Cardiac muscle cell (in vitro differentiated cells and primary cell): ENCODE measurements around the gene MUC20. TPM values are rescaled to one million over a fixed set of nuclear protein-coding genes. Genes with fewer than 3 reads are reported as not detected.
"Not testable (repeated sequence)": the region's sequence is repeated elsewhere in the genome, so short reads cannot be mapped to it uniquely, and the experiment has no call there.

Source experiments
- DNase-seq, 2 donors: peaks; one replicate each; pipeline versions ENCODE4 v3.0.0 to v3.0.0-alpha.2; 2010 to 2017; ENCODE audit warnings: low read depth in 1 of 2, low spot score in 1 of 2
- H3K27ac ChIP-seq: fragments of 200-600 bp; sonication (generic); 2 replicates; pipeline ENCODE4 v1.5.1; 2016
- H3K27me3 ChIP-seq: fragments of 200-600 bp; sonication (generic); 2 replicates; pipeline ENCODE4 v1.6.0; 2016; ENCODE audit warnings: control low read depth
- H3K36me3 ChIP-seq: fragments of 200-600 bp; sonication (generic); 2 replicates; pipeline ENCODE4 v1.5.1; 2016; ENCODE audit warnings: control low read depth
- H3K4me1 ChIP-seq: fragments of 200-600 bp; sonication (generic); 2 replicates; pipeline ENCODE4 v1.8.1; 2017; ENCODE audit warnings: low read depth, mild to moderate bottlenecking, mixed run types
- H3K4me3 ChIP-seq: fragments of 200-600 bp; sonication (generic); 2 replicates; pipeline ENCODE4 v1.5.1; 2016; ENCODE audit warnings: mild to moderate bottlenecking
- H3K9me3 ChIP-seq: fragments of 200-600 bp; sonication (generic); 2 replicates; pipeline ENCODE4 v1.5.1; 2017; ENCODE audit warnings: low read depth, mild to moderate bottlenecking, control low read depth
- polyA plus RNA-seq: library from polyadenylated mRNA; unstranded; fragments of >200 nt; fragmentation: Nextera tagmentation; extraction: Ambion mirVana; gene quantifications from 2 replicates; pipeline ENCODE4 v1.2.1, GENCODE V29; 2016
- total RNA-seq: library from RNA; depleted of rRNA; stranded (reverse); fragments of >200 nt; gene quantifications from 2 replicates; pipeline ENCODE4 v1.2.3, GENCODE V29; 2016

The MUC20 gene
- total RNA-seq (5.5 and 8.7 TPM in 2 replicates), polyA plus RNA-seq (5.5 and 7.8 TPM in 2 replicates)

DNA sequence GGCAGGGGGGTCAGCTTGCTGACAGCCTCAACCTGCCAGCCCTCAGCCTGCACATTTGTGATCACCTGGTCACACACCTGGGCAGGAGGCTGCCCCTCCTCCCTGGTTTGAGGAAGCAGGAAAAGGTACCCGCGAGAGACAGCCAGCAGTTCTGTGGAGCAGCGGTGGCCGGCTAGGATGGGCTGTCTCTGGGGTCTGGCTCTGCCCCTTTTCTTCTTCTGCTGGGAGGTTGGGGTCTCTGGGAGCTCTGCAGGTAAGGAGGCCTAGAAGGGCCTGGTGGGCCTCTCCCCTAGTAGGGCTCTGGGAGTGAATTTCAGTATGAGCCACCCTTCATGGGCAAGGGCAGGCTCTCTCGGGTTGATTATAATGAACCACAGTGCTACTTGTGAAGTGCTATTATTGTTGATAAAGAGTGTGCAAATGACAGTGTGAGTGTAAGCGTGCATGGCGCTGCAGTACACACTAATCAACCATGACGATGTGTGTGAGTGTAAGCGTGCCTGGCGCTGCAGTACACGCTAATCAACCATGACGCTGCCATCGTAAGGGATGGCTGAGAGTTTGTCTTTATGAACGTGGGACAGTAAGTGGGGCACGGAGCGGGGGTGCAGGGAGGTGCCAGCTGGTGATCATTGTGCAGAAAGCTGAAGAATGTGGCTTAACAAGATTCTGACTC, at the start of gene MUC20:
Gene MUC20, plus strand, starts transcription at position 148 of the 676 bp plus-strand sequence. Its CDS starts 30 bp downstream, at position 178.
- H3K4me1 ChIP-seq, H3K4me3 ChIP-seq, H3K27ac ChIP-seq, H3K9me3 ChIP-seq, H3K36me3 ChIP-seq, H3K27me3 ChIP-seq, DNase-seq: not testable (repeated sequence)

- not testable (repeated sequence) for H3K9me3 ChIP-seq, DNase-seq, H3K4me1 ChIP-seq, H3K4me3 ChIP-seq, H3K36me3 ChIP-seq, H3K27ac ChIP-seq, H3K27me3 ChIP-seq
Measured at GRCh38 chr3:195671283-195671682, 49.5 kb upstream of the MUC20 start.

- not testable (repeated sequence) for H3K9me3 ChIP-seq, H3K4me3 ChIP-seq, H3K4me1 ChIP-seq, H3K27me3 ChIP-seq, H3K36me3 ChIP-seq, H3K27ac ChIP-seq, DNase-seq
Measured at GRCh38 chr3:195673711-195674110, 47.1 kb upstream of the MUC20 start.

- not testable (repeated sequence) for H3K4me1 ChIP-seq, H3K4me3 ChIP-seq, H3K36me3 ChIP-seq, H3K27ac ChIP-seq, DNase-seq, H3K9me3 ChIP-seq, H3K27me3 ChIP-seq
Measured at GRCh38 chr3:195678391-195679015, 42.3 kb upstream of the MUC20 start.

GRCh38 chr3:195680690-195681089, 40.1 kb upstream of the MUC20 start:
- H3K27me3 ChIP-seq, H3K36me3 ChIP-seq, DNase-seq, H3K27ac ChIP-seq, H3K4me3 ChIP-seq, H3K9me3 ChIP-seq, H3K4me1 ChIP-seq: not testable (repeated sequence)

GRCh38 chr3:195681458-195682103, 39.2 kb upstream of the MUC20 start:
- not testable (repeated sequence) for H3K9me3 ChIP-seq, H3K27ac ChIP-seq, H3K4me1 ChIP-seq, DNase-seq, H3K27me3 ChIP-seq, H3K4me3 ChIP-seq, H3K36me3 ChIP-seq

- H3K4me1 ChIP-seq, H3K27ac ChIP-seq, H3K4me3 ChIP-seq, H3K36me3 ChIP-seq, H3K27me3 ChIP-seq, H3K9me3 ChIP-seq, DNase-seq: not testable (repeated sequence)
Measured at GRCh38 chr3:195682104-195682742, 38.6 kb upstream of the MUC20 start.

GRCh38 chr3:195683722-195684526, 36.9 kb upstream of the MUC20 start:
- not testable (repeated sequence) for H3K27me3 ChIP-seq, H3K36me3 ChIP-seq

GRCh38 chr3:195684527-195685257, 36.1 kb upstream of the MUC20 start:
- not testable (repeated sequence) for H3K9me3 ChIP-seq, H3K4me3 ChIP-seq, H3K27me3 ChIP-seq, H3K4me1 ChIP-seq, H3K27ac ChIP-seq, DNase-seq, H3K36me3 ChIP-seq

More at GRCh38 chr3:195683722-195684526, 36.9 kb upstream of the MUC20 start:
- not testable (repeated sequence) for H3K9me3 ChIP-seq, DNase-seq, H3K4me1 ChIP-seq, H3K4me3 ChIP-seq, H3K27ac ChIP-seq

DNA sequence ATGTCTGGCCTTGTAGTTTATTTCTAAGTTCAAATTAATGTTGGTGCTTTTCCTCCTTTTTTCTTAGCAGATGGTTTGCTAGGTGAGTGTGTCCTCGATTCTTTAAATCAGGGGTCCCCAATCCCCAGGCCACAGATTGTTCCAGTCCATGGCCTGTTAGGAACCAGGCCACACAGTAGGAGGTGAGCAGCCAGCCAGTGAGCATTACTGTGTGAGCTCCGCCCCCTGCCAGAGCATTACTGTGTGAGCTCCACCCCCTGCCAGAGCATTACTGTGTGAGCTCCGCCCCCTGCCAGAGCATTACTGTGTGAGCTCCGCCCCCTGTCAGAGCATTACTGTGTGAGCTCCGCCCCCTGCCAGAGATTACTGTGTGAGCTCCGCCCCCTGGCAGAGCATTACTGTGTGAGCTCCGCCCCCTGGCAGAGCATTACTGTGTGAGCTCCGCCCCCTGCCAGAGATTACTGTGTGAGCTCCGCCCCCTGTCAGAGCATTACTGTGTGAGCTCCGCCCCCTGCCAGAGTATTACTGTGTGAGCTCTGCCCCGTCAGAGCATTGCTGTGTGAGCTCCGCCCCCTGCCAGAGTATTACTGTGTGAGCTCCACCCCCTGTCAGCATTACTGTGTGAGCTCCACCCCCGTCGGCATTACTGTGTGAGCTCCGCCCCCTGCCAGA, 34.1 kb upstream of the MUC20 start:
- not testable (repeated sequence) for DNase-seq, H3K27ac ChIP-seq, H3K4me3 ChIP-seq

DNA sequence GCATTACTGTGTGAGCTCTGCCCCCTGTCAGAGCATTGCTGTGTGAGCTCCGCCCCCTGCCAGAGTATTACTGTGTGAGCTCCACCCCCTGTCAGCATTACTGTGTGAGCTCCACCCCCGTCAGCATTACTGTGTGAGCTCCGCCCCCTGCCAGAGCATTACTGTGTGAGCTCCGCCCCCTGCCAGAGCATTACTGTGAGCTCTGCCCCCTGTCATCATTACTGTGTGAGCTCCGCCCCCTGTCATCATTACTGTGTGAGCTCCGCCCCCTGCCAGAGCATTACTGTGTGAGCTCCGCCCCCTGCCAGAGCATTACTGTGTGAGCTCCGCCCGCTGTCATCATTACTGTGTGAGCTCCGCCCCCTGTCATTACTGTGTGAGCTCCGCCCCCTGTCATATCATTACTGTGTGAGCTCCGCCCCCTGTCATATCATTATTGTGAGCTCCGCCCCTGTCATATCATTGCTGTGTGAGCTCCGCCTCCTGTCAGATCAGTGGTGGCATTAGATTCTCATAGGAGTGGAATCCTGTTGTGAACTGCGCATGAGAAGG, 33.5 kb upstream of the MUC20 start:
- DNase-seq, H3K4me3 ChIP-seq: not testable (repeated sequence)

More for the DNA sequence above, 34.1 kb upstream of the MUC20 start:
- not testable (repeated sequence) for H3K4me1 ChIP-seq, H3K9me3 ChIP-seq, H3K36me3 ChIP-seq, H3K27me3 ChIP-seq

GRCh38 chr3:195688471-195689183, 32.2 kb upstream of the MUC20 start:
- H3K36me3 ChIP-seq, H3K4me1 ChIP-seq, H3K27ac ChIP-seq, H3K9me3 ChIP-seq, H3K27me3 ChIP-seq, DNase-seq, H3K4me3 ChIP-seq: not testable (repeated sequence)

More for the DNA sequence above, 33.5 kb upstream of the MUC20 start:
- H3K4me1 ChIP-seq, H3K27ac ChIP-seq, H3K9me3 ChIP-seq, H3K36me3 ChIP-seq, H3K27me3 ChIP-seq: not testable (repeated sequence)
